GM12891 (cell line): ENCODE results near the gene CD209.

Source experiments
- POLR2A ChIP-seq: IDR thresholded peaks from 2 replicates; pipeline ENCODE4 v1.6.1; 2011; ENCODE audit warnings: low read depth, low read length, control low read depth
- POLR2AphosphoS5 ChIP-seq: IDR thresholded peaks from 2 replicates; pipeline ENCODE4 v1.6.1; 2011; ENCODE audit warnings: low read depth, low read length, control low read depth
- SPI1 ChIP-seq: IDR thresholded peaks from 2 replicates; pipeline ENCODE4 v1.6.1; 2011; ENCODE audit warnings: low read depth, low read length, control low read depth
- TAF1 ChIP-seq: IDR thresholded peaks from 2 replicates; pipeline ENCODE4 v1.6.1; 2011; ENCODE audit warnings: low read depth, low read length, control low read depth

GRCh38 chr19:7739211-7739755 lies 8.1 kb downstream of the CD209 start:
- TF ChIP-seq POLR2A (no peak), POLR2AphosphoS5 (no peak), SPI1 (no peak), TAF1 (no peak)
